Type B pancreatic cell (in vitro differentiated cells): Measurements from ENCODE around the gene ACTN1. TPM values are rescaled to one million over a fixed set of nuclear protein-coding genes. Genes with fewer than 3 reads are reported as not detected.

Experiments
- DNase-seq: peaks from one replicate; pipeline ENCODE4 v3.0.0; 2021; ENCODE audit warnings: mixed read lengths; ENCODE audit not compliant: unreplicated experiment; ENCODE audit errors: extremely low spot score
- H3K27ac Mint-ChIP-seq: 2 replicates; pipeline ENCODE4 v1.8.0; 2021; ENCODE audit warnings: mild to moderate bottlenecking, mixed read lengths
- H3K27me3 Mint-ChIP-seq: 2 replicates; pipeline ENCODE4 v1.8.0; 2021; ENCODE audit warnings: mixed read lengths
- H3K36me3 Mint-ChIP-seq: 2 replicates; pipeline ENCODE4 v1.8.0; 2021; ENCODE audit warnings: mixed read lengths
- H3K4me1 Mint-ChIP-seq: one replicate; pipeline ENCODE4 v1.8.0; 2021; ENCODE audit warnings: mixed read lengths; ENCODE audit not compliant: unreplicated experiment
- H3K4me3 Mint-ChIP-seq: 2 replicates; pipeline ENCODE4 v1.8.0; 2021; ENCODE audit warnings: mild to moderate bottlenecking, mixed read lengths
- H3K9me3 Mint-ChIP-seq: 2 replicates; pipeline ENCODE4 v1.8.0; 2021; ENCODE audit warnings: mixed read lengths
- total RNA-seq: library from RNA; stranded (reverse); gene quantifications from 2 replicates; pipeline ENCODE4 v1.2.1, GENCODE V29; 2021; ENCODE audit warnings: low replicate concordance
- TF ChIP-seq, protein P1 (sequence below): fragments of 200-600 bp; sonication (generic); conservative IDR thresholded peaks from 2 replicates; pipeline ENCODE4 v1.5.0; 2021; ENCODE audit warnings: antibody characterized with exemption, mild to moderate bottlenecking

Gene ACTN1
- total RNA-seq, 1 donor from 2014 or later = 176 TPM

GRCh38 chr14:68967459-68967940 lies 11.6 kb downstream of the ACTN1 start:
- DNase-seq = no peak
- Mint-ChIP-seq H3K27me3 (no peaks in the 10 kb centered on the region), H3K27ac (peak overlapping the region; percentile 44), H3K36me3 (peaks cover 16% of the 10 kb centered on the region), H3K4me1 (peaks cover 82% of the 10 kb centered on the region), H3K4me3 (no peak overlapping the region), H3K9me3 (no peaks in the 10 kb centered on the region)
- TF ChIP-seq, protein P1, sequence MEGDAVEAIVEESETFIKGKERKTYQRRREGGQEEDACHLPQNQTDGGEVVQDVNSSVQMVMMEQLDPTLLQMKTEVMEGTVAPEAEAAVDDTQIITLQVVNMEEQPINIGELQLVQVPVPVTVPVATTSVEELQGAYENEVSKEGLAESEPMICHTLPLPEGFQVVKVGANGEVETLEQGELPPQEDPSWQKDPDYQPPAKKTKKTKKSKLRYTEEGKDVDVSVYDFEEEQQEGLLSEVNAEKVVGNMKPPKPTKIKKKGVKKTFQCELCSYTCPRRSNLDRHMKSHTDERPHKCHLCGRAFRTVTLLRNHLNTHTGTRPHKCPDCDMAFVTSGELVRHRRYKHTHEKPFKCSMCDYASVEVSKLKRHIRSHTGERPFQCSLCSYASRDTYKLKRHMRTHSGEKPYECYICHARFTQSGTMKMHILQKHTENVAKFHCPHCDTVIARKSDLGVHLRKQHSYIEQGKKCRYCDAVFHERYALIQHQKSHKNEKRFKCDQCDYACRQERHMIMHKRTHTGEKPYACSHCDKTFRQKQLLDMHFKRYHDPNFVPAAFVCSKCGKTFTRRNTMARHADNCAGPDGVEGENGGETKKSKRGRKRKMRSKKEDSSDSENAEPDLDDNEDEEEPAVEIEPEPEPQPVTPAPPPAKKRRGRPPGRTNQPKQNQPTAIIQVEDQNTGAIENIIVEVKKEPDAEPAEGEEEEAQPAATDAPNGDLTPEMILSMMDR = no peak

GRCh38 chr14:68966872-68967301 lies 12.2 kb downstream of the ACTN1 start:
- no peaks in the 10 kb centered on the region for H3K27me3 Mint-ChIP-seq
- TF ChIP-seq, protein P1 = no peak
- no peaks in the 10 kb centered on the region for H3K9me3 Mint-ChIP-seq
- H3K36me3 Mint-ChIP-seq = peaks cover 15% of the 10 kb centered on the region
- H3K4me3 Mint-ChIP-seq = no peak overlapping the region
- DNase-seq = no peak
- peaks cover 82% of the 10 kb centered on the region for H3K4me1 Mint-ChIP-seq
- peak overlapping the region; percentile 91 for H3K27ac Mint-ChIP-seq

GRCh38 chr14:68965261-68965761 lies 13.8 kb downstream of the ACTN1 start:
- peak overlapping the region; percentile 91 for H3K27ac Mint-ChIP-seq
- H3K9me3 Mint-ChIP-seq = no peaks in the 10 kb centered on the region
- TF ChIP-seq, protein P1 = no peak
- H3K4me1 Mint-ChIP-seq = peaks cover 79% of the 10 kb centered on the region
- DNase-seq = no peak
- H3K27me3 Mint-ChIP-seq = no peaks in the 10 kb centered on the region
- peak overlapping the region; percentile 75 for H3K4me3 Mint-ChIP-seq
- H3K36me3 Mint-ChIP-seq = peaks cover 15% of the 10 kb centered on the region

- no peak for DNase-seq
- Mint-ChIP-seq H3K4me1 (peaks cover 75% of the 10 kb centered on the region), H3K27me3 (no peaks in the 10 kb centered on the region), H3K36me3 (peaks cover 15% of the 10 kb centered on the region), H3K4me3 (no peak overlapping the region), H3K27ac (peak overlapping the region; percentile 91), H3K9me3 (no peaks in the 10 kb centered on the region)
- TF ChIP-seq, protein P1 = no peak
Observed at GRCh38 chr14:68964300-68965093, 14.6 kb downstream of the ACTN1 start.

DNA sequence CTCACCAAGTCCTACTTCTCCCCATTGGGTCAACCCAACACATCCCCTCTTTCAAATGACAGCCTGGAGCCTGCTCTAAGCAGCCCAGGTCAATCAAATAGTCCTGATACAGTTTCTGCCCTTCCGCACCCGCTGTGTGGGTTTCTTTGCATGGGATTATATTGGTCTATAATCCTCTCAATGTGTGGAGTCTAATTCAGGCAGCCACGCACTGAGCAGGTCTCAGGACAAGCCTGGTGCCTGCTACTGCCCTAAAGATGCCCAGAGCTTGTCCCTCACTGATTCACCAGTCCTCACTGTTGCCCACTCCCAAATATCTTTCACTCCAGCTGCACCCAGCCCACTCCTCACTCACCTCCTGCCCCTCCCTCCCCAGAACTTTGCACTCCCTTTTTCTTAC lies 16.4 kb downstream of the ACTN1 start:
- Mint-ChIP-seq H3K4me1 (peaks cover 67% of the 10 kb centered on the region), H3K9me3 (no peaks in the 10 kb centered on the region), H3K27me3 (no peaks in the 10 kb centered on the region), H3K4me3 (peak overlapping the region; percentile 13), H3K36me3 (peaks cover 15% of the 10 kb centered on the region), H3K27ac (peak overlapping the region; percentile 55)
- TF ChIP-seq, protein P1 = no peak
- no peak for DNase-seq
